ENCODE measurements around the gene SMDT1.

The SMDT1 gene, protein sequence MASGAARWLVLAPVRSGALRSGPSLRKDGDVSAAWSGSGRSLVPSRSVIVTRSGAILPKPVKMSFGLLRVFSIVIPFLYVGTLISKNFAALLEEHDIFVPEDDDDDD
- total RNA-seq = 14.1 to 23.0 reads per million in 2 experiments

DNA sequence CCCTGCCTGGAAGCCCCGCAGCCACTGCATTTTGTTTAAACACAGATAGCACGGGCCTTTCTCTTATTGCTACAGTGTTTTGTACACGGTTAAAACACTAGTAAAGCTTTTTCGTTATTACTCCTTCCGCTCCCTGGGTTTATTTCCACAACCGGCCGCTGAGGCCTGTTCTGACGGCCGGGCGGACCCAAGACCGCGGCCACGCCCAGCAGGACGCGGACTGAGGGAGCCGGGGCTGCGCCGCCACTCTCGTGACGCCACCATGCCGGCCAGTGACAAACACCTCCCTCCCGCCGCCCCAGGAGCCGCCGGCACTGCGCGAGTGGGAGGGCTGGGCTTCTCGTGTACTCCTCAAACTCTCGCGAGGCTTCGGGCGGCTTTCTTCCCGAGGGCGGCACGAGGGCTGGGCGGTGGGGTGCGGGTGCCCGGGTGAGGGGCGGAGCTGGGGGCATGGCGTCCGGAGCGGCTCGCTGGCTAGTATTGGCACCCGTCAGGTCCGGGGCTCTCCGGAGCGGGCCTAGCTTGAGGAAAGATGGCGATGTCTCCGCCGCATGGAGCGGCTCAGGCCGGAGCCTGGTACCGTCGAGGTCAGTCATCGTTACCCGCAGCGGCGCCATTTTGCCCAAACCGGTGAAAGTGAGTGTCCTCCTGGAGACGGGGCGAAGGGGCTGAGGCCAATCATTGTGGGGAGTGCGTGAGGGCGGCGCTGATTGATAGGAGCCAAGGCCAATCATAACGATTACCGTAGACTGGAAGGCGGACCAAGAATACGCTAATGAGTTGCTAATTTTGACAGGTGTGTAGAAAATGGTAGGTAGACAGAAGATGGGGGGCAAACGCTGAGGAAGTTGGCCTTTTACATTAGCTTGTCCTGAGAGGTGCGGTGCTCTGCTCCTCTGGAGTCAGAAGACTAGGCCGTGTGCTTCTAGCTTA lies at the start of gene SMDT1:
TSS of gene SMDT1 (plus strand) at position 382 of the 933 bp plus-strand sequence. CDS start at position 451, 69 bp downstream.
- DNase-seq (ENCODE audit: low read depth) = peak; percentile 98

DNA sequence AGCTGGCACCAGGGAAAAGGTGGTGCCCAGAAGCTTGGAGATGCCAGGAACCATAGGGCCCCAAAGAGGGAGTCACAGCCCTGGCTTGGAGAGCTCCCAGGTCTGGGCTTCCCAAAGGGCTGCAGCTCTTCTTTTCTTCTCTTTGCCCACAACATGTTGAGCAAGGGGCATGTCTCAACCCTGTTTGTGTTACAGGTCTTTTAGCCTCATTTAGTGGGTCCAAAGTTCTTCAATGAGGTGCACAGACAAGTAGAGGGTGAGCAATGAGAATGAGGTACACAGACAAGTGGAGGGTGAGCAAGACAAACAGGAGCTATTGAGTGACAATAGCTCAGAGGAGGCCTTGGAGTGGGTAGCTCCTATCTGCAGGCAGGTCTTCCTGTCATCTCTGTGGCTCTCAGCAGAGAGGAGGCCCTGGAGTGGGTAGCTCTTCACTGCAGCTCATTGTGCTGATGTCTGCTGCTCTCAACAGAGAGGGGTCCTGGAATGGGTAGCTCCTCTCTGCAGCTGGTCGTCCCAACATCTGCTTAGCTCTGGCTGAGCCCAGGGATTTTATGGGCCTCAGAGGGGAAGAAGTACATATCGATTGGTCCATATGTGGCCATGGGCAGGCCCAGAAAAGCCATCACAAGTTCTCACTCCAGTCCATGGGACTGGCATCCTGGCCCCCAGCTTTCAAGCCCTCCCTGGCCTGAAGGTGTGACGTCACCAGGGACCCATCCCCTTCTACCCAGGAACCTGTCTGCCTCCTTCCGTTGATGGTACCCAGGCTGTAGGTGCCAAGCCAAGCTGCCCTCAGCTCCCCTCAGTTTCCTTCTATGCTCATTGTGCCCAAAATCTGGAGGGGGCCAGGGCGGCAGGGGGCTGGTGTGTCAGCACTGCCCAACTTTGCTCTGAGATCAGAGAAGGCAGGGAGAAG lies 46.0 kb upstream of the SMDT1 start:
- DNase-seq (ENCODE audit: low read depth) = no peak

DNA sequence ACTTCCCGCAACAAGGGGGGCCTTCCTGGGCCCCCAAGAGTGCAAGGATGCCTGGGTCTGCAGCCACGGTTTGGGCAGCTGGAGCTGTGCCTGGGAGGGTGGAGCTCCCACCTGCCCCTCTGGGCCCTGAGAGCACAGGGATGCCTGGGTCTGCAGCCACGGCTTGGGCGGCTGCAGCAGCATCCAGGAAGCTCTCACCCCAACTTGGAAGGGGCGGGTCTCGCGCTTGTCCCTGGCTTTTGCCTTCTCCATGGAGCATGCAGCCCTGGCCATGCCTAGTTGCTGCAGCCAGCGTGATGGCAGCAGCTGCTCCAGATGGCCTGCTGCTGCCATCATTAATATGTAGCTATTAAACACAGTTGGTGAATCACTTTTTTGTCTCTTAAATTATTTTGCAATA lies 44.2 kb upstream of the SMDT1 start:
- DNase-seq (ENCODE audit: low read depth) = no peak

DNA sequence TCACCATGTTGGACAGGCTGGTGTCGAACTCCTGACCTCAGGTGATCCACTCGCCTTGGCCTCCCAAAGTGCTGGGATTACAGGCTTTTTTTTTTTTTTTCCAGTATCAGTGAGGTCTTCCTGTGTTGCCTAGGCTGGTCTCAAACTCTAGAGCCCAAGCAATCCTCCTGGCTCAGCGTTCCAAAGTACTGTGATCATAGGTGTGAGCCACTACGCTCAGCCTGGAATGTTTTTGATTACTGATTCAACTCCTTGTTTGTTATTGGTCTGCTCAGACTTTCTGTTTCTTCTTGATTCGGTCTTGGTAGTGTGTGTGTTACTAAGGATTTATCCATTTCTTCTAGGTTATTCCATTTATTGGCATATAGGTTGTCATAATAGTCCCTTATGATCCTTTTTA lies 40.2 kb upstream of the SMDT1 start:
- no peak for DNase-seq (ENCODE audit: low read depth)

DNA sequence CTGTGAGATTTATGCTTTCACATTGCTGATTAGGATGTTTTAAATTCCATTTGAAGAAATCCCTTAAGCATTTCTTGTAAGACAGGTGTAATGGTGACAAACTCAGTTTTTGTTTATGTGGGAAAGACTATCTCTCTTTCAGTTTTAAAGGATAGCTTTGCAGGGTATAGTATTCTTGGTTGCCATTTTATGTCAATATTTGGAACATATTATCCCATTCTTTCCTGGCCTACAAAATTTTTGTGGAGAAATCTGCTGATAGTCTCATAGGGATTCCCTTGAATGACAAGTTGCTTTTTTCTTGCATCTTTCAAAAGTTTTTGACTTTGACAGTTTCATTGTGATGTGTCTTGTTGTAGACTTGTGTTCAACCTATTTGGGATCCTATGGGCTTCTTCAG lies 37.7 kb upstream of the SMDT1 start:
- DNase-seq (ENCODE audit: low read depth) = no peak

DNA sequence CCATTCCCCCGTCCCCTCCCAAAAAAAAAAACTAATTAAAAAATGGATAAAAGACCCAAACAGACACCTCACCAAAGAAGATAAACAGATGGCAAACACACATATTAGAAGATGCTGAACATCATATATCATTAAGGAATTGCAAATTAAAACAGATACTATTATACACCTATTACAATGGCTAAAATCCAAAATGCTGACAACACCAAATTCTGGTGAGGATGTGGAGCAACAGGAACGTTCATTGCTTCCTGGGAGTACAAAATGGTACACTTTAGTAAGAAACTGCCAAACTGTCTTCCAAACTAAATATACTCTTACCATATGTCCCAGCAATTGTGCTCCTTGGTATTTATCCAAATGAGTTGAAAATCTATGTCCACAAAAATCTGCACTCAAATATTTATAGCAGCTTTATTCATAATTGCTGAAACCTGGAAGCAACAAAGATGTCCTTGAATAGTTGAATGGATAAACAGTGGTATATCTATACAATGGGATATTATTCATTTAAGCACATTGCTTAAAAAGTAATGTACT lies 28.8 kb upstream of the SMDT1 start:
- no peak for DNase-seq (ENCODE audit: low read depth)

DNA sequence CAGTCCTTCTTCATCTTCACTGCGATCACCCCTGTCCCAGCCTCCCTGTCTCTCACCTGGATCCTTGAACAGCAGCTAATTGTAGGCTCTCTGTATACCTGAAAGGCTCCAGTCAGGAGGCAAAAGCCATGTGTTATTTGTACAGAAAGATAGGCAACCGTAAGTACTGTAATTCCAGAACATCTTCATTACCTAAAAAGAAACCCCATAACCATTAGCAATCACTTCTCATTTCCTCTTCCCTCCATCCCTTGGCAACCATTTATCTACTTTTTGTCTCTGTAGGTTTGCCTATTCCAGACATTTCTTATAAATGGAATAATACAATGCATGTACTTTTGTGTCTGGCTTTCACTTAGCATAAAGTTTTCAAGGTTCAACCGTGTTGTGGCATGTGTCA lies 26.7 kb upstream of the SMDT1 start:
- DNase-seq (ENCODE audit: low read depth) = no peak

DNA sequence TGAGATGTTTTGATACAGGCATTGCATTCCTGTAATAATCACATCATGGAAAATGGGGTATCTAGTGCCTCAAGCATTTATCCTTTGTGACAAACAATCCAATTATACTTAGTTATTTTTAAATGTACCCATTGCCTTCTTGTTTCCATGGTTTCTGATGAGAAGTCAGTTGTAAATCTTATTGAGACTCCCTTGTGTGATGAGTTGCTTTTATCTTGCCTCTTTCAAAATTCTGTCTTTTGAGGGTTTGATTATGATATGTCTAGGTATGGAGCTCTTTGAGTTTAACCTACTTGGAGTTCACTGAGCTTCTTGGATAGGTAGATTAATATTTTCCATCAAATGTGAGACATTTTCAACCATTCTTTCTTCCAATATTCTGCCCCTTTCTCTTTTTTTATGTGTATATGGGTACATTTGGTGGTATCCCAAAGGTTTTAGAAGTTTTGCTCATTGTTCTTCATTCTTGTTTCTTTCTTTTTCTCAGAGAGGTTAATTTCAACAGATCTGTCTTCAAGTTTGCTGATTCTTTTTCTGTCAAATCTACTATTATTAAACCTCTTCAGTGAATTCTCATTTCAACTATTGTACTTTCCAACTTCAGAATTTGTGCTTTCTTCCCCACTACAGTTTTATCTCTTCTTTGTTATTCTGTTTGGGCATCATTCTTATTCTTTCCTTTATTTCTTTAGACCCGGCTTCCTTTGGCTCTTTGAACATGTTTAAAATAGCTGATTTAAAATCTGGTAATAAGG lies 22.6 kb upstream of the SMDT1 start:
- DNase-seq (ENCODE audit: low read depth) = no peak

DNA sequence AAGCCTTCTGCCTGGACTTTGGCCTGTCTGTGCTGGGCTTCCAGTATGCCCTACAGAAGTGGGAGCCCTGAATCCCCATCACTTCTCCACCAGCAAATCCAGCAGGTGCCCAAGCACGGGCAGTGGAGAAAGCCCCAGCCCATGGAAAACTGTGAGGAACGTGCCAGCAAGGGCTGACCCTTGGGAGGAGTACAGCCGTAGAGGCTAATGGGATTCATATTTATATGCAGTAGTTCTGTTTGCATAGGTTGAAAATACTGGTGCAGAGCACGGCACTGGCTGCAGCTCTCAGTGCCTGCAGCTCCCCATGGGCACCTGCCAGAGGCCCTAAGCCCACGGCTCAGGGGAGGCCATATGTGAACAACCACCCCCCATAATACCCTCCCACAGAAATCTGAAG lies 19.0 kb upstream of the SMDT1 start:
- DNase-seq (ENCODE audit: low read depth) = no peak

DNA sequence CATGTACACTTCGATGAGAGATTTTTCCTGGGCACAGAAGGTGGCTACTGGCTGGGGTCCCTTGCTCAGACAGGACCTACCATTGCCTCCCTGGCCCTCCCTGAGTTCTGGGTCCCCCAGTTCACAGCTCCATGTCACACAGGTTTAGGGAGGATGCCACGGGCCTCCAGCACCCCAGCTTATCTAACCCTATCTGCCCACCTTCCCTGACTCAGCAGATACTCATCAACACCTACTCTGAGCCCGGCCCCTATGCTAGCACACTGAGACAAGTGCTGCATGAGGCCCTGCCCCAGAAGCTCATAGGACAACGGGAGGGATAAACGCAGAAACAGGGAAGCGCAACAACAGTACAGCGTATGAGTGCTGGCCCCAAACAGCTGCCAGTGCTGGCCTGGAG lies 18.5 kb upstream of the SMDT1 start:
- no peak for DNase-seq (ENCODE audit: low read depth)

DNA sequence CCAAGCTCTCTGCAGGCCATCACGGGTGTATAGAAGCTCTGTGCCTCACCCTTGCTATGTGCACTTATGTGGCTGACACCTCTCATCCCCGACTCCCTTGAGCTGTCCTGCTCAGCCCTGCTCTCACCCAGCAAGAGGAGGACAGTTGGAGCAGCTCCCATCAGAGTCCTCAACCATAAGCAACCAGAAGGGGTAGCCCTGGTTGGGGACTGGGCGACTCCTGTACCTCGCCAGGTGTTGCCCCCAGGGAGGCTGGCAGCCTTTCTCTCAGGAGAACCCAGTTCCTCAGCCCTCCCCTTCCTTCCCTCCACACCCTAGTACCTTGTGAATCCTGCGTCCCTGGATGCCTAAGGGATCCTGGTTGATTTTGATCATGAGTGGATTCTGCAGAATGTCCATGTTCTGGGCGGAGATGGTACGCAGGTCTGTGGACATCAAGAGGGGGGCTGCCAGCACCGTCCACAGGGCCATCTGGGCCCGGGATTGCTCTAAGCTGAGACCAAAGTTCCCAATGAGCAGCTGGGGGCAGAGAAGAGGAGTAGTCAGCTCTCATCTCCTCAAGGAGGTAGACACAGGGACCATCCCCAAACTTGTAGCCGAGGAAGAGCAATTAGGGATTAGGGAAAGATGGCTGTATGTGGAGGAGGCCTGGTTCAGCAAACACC lies 16.9 kb upstream of the SMDT1 start:
- no peak for DNase-seq (ENCODE audit: low read depth)

DNA sequence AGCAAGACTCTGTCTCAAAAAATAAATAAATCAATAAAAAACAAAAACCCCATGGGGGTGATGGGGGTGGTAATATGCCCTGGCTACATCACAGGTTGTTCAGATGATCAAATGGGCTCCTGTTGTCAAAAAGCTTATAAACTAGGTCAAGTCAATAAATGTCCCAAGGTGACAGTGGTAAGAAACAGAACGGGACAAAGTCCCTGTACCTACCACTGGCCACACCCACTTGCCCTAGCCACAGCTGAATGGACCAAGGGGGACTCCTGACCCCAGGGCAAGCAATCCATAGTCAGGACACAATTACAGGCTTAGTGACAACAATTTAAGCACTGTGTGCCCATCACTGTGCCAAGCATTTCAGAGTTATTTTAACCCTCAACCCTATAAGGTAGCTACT lies 14.9 kb upstream of the SMDT1 start:
- DNase-seq (ENCODE audit: low read depth) = no peak

DNA sequence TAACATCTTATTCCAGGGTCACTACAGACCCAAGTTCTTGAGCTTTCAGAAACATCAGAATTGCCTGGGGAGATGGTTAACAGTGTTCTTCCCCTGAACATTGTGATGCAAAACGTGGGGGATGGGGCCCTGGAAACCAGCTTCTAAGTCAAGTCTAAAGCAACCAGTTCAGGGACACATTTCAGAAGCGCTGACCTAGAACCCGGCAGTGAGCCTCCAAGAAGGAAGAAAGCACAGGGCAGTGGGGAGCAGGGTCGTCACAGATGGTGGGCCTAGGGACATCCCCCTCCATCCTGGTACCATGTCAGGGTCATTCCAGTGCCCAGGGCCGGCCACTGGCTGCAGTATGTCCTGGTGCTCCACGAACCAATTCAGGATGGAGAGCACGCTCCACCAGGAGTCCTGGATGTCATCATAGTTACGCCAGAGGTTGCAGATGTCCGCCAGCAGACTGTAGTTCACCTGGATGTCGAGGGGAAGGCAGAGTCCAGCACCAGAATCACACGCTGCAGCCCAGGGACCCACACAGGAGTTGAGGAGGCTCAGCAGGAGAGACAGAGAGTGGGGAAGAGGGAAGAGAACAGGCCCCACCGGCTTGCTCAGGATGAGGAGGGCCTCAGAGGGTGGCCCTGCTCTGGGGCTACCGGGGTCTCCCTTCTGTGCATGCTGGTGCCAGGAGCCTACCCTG lies 13.9 kb upstream of the SMDT1 start:
- no peak for DNase-seq (ENCODE audit: low read depth)

DNA sequence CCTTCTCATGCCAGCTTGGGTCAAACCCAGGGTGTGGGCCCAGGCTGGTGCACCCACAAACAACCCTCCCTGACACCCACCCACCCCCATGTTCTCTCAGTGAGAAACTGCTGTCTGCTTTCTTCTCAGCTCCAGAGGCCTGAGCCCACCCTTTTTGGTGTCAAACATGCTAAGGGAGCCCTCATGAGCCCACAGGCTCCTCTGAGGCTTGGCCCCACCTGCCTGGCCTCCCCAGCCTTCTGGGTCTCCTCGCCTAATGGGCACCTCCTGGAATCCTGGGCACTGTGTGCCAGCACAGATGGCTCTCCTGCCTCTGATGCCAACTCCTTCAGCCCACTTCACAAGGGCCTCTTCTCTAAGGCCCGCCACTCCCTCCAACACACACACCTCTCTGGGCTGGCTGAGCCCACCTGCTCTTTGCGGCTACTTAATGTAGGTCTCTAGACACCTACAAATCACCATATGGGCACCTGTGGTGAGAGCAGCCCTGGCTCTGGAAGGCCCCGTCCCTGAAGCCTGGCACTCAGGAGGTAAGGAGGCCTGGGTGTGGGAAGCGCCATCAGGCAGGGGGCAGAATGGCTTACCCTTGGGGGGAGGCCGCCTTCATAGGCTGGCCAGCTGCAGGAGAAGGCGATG lies 13.3 kb upstream of the SMDT1 start:
- DNase-seq (ENCODE audit: low read depth) = no peak

DNA sequence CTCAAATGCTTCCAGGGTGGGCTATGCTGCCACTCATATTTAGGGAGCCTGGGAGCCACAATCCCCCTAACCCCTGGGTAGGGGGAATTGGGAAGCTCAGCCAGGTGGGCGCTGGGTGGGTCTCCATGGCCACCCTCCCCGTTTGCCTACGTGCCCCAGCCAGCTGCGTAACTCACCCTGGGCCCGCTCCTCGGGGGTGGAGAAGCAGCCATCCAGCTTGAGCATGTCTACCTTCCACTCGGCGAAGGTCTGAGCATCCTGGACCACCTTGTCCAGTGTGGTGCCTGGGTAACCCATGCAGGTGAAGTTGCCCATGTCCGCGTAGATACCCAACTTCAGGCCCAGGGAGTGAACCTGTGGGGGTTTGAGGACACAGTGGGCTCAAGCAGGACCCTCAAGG lies 12.6 kb upstream of the SMDT1 start:
- DNase-seq (ENCODE audit: low read depth) = no peak

DNA sequence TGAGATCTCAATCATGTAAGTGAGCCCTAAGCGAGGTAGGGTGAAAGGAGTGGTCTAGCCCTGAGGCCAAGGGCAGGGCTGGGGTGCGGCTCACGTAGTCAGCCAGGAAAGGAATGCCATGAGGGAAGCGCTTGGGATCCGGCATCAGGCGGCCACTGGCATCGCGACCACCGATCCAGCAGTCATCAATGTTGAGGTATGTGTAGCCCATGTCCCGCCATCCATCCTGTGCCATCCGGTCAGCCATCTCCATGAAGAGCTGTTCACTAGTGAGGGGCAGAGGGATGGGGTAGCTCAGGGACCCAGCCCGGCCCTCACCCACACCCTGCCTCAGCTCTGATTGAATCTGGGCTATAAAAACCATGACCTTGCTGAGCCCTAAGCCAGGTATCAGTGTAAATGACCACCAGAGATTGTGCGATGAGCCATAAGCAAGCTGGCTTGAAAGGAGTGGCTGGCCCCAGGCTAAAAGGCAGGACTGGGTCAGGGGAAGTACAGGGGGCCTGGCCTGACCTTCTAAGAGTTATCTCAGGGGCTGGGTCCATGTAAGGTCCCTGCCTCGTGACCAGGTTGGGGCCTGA lies 11.7 kb upstream of the SMDT1 start:
- no peak for DNase-seq (ENCODE audit: low read depth)

DNA sequence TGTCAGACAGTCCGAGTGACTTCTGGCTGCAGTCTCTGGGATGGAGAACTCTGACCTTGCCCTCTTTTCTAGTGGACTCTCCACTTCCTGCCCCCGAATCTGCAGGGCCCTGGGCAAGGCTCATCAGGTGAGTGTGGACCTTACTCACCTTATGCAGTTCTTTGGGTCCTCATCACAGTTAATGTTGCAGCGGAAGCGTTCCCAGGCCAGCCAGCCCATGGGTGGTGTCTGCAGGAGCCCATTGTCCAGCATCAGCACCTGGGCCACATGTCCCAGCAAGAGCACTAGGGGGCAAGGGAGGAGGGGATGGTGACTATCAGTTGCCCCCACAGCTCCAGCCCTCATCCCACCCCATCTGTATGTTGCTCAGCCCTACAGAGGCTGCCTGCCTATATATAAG lies 11.2 kb upstream of the SMDT1 start:
- no peak for DNase-seq (ENCODE audit: low read depth)

DNA sequence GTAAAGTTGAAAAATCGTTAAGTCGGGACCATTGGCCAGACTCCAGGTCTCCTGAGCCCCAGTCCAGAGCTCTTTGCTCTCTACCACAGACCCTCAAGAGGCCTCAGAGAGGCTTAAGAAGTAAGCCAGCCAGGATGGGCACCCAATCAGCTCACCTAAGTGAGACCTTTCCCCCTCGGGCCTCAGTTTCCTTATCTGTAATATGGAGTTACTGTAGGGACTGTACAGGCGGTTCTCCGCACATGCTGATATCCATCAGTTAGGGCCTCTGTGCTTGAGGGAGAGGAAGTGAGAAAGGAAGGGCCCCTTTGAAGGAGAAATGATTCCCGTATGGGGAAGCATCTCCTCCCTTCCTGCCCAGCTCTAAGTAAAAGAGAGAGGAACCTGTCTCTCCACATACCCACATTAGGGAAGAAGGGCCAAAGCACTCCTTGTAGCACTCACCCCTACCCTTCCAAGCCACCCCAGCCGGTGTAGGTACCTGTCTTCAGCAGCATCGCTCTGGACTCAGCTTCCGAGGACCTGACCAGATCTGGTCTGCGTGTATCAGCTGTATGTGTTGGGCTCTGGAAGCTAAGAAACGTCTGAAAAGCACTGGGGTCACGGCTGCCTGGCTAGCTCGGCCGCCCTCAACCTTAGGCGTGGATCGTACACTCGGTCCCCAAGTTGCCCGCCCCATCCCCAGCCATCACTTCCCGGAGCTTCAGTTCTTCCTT lies 9.5 kb upstream of the SMDT1 start:
- DNase-seq (ENCODE audit: low read depth) = no peak
